IPS-18a (cell line): ENCODE results near the gene C10orf120.

Experiments used
- H3K27ac ChIP-seq: one replicate; pipeline ENCODE4 v1.5.1; 2013; ENCODE audit warnings: low read length
- H3K27me3 ChIP-seq: one replicate; pipeline ENCODE4 v1.6.1; 2013; ENCODE audit warnings: mild to moderate bottlenecking, low read length; ENCODE audit not compliant: control insufficient read depth, insufficient read depth
- H3K36me3 ChIP-seq: one replicate; pipeline ENCODE4 v1.6.1; 2013; ENCODE audit warnings: low read depth, low read length; ENCODE audit not compliant: control insufficient read depth
- H3K4me1 ChIP-seq: one replicate; pipeline ENCODE4 v1.6.1; 2013; ENCODE audit warnings: low read depth, low read length; ENCODE audit not compliant: control insufficient read depth
- H3K4me3 ChIP-seq: one replicate; pipeline ENCODE4 v1.5.1; 2013; ENCODE audit warnings: low read length
- H3K9ac ChIP-seq: one replicate; pipeline ENCODE4 v1.6.1; 2013; ENCODE audit warnings: mild to moderate bottlenecking, low read length, moderate library complexity
- H3K9me3 ChIP-seq: one replicate; pipeline ENCODE4 v1.6.1; 2013; ENCODE audit warnings: low read depth, low read length; ENCODE audit not compliant: control insufficient read depth

C10orf120 gene

GRCh38 chr10:122702275-122702674 is 2.6 kb upstream of the C10orf120 start:
- Histone ChIP-seq H3K9ac (no peak overlapping the region), H3K27ac (no peak overlapping the region), H3K4me3 (no peak overlapping the region), H3K4me1 (no peaks in the 10 kb centered on the region), H3K27me3 (no peaks in the 10 kb centered on the region), H3K36me3 (no peaks in the 10 kb centered on the region), H3K9me3 (no peaks in the 10 kb centered on the region)

- no peak overlapping the region for H3K27ac ChIP-seq
- no peak overlapping the region for H3K9ac ChIP-seq
- no peak overlapping the region for H3K4me3 ChIP-seq
- H3K27me3 ChIP-seq: no peaks in the 10 kb centered on the region
- H3K9me3 ChIP-seq: no peaks in the 10 kb centered on the region
- H3K36me3 ChIP-seq: no peaks in the 10 kb centered on the region
- H3K4me1 ChIP-seq: no peaks in the 10 kb centered on the region
Measured at GRCh38 chr10:122701652-122702051, 2.0 kb upstream of the C10orf120 start.

- Histone ChIP-seq H3K4me3 (no peak overlapping the region), H3K9ac (no peak overlapping the region), H3K9me3 (no peaks in the 10 kb centered on the region), H3K27ac (no peak overlapping the region), H3K27me3 (no peaks in the 10 kb centered on the region), H3K36me3 (no peaks in the 10 kb centered on the region), H3K4me1 (no peaks in the 10 kb centered on the region)
Measured at GRCh38 chr10:122696687-122697086, 3.0 kb downstream of the C10orf120 start.

GRCh38 chr10:122692744-122693143 is 6.9 kb downstream of the C10orf120 start:
- Histone ChIP-seq H3K9me3 (no peaks in the 10 kb centered on the region), H3K9ac (no peak overlapping the region), H3K36me3 (no peaks in the 10 kb centered on the region), H3K4me3 (no peak overlapping the region), H3K4me1 (no peaks in the 10 kb centered on the region), H3K27ac (no peak overlapping the region), H3K27me3 (no peaks in the 10 kb centered on the region)

- Histone ChIP-seq H3K9ac (no peak overlapping the region), H3K9me3 (no peaks in the 10 kb centered on the region), H3K27me3 (no peaks in the 10 kb centered on the region), H3K4me1 (no peaks in the 10 kb centered on the region), H3K27ac (no peak overlapping the region), H3K4me3 (no peak overlapping the region), H3K36me3 (no peaks in the 10 kb centered on the region)
Measured at GRCh38 chr10:122689146-122689820, 10.4 kb downstream of the C10orf120 start.

- H3K27ac ChIP-seq: no peak overlapping the region
- H3K4me3 ChIP-seq: no peak overlapping the region
- H3K27me3 ChIP-seq: no peaks in the 10 kb centered on the region
- no peaks in the 10 kb centered on the region for H3K4me1 ChIP-seq
- H3K36me3 ChIP-seq: no peaks in the 10 kb centered on the region
- no peak overlapping the region for H3K9ac ChIP-seq
- no peaks in the 10 kb centered on the region for H3K9me3 ChIP-seq
Measured at GRCh38 chr10:122688293-122688989, 11.2 kb downstream of the C10orf120 start.

GRCh38 chr10:122682522-122682921 is 17.1 kb downstream of the C10orf120 start:
- H3K27ac ChIP-seq: no peak overlapping the region
- no peaks in the 10 kb centered on the region for H3K36me3 ChIP-seq

GRCh38 chr10:122678266-122678665 is 21.4 kb downstream of the C10orf120 start:
- no peaks in the 10 kb centered on the region for H3K9me3 ChIP-seq
- no peak overlapping the region for H3K27ac ChIP-seq
- H3K4me3 ChIP-seq: no peak overlapping the region
- H3K27me3 ChIP-seq: no peaks in the 10 kb centered on the region
- no peaks in the 10 kb centered on the region for H3K4me1 ChIP-seq
- H3K36me3 ChIP-seq: no peaks in the 10 kb centered on the region
- H3K9ac ChIP-seq: no peak overlapping the region

More at GRCh38 chr10:122682522-122682921, 17.1 kb downstream of the C10orf120 start:
- no peak overlapping the region for H3K4me3 ChIP-seq
- H3K9ac ChIP-seq: no peak overlapping the region
- no peaks in the 10 kb centered on the region for H3K27me3 ChIP-seq
- no peaks in the 10 kb centered on the region for H3K9me3 ChIP-seq
- H3K4me1 ChIP-seq: no peaks in the 10 kb centered on the region

GRCh38 chr10:122675278-122675677 is 24.4 kb downstream of the C10orf120 start:
- Histone ChIP-seq H3K9ac (no peak overlapping the region), H3K27me3 (no peaks in the 10 kb centered on the region), H3K9me3 (no peaks in the 10 kb centered on the region), H3K27ac (no peak overlapping the region), H3K4me1 (no peaks in the 10 kb centered on the region), H3K36me3 (no peaks in the 10 kb centered on the region), H3K4me3 (no peak overlapping the region)

GRCh38 chr10:122674781-122675180 is 24.9 kb downstream of the C10orf120 start:
- Histone ChIP-seq H3K27ac (no peak overlapping the region), H3K36me3 (no peaks in the 10 kb centered on the region), H3K9ac (no peak overlapping the region), H3K9me3 (no peaks in the 10 kb centered on the region), H3K4me1 (no peaks in the 10 kb centered on the region), H3K27me3 (no peaks in the 10 kb centered on the region), H3K4me3 (no peak overlapping the region)

- no peaks in the 10 kb centered on the region for H3K27me3 ChIP-seq
- H3K27ac ChIP-seq: no peak overlapping the region
- no peak overlapping the region for H3K4me3 ChIP-seq
- H3K9ac ChIP-seq: no peak overlapping the region
- H3K4me1 ChIP-seq: no peaks in the 10 kb centered on the region
- no peaks in the 10 kb centered on the region for H3K9me3 ChIP-seq
- no peaks in the 10 kb centered on the region for H3K36me3 ChIP-seq
Measured at GRCh38 chr10:122673731-122674130, 25.9 kb downstream of the C10orf120 start.

- H3K4me1 ChIP-seq: no peaks in the 10 kb centered on the region
- H3K9me3 ChIP-seq: no peaks in the 10 kb centered on the region
- no peak overlapping the region for H3K27ac ChIP-seq
- no peak overlapping the region for H3K4me3 ChIP-seq
- H3K27me3 ChIP-seq: no peaks in the 10 kb centered on the region
- H3K9ac ChIP-seq: no peak overlapping the region
- no peaks in the 10 kb centered on the region for H3K36me3 ChIP-seq
Measured at GRCh38 chr10:122673269-122673668, 26.4 kb downstream of the C10orf120 start.
